GM19397 (cell line): ENCODE results near the gene ITGA3.

Experiments
- ATAC-seq: cut with Tn5 transposase; IDR thresholded peaks from one replicate; pipeline ENCODE4 v1.9.1; 2021; ENCODE audit warnings: mild to moderate bottlenecking, moderate library complexity; ENCODE audit not compliant: unreplicated experiment

ITGA3 gene

DNA sequence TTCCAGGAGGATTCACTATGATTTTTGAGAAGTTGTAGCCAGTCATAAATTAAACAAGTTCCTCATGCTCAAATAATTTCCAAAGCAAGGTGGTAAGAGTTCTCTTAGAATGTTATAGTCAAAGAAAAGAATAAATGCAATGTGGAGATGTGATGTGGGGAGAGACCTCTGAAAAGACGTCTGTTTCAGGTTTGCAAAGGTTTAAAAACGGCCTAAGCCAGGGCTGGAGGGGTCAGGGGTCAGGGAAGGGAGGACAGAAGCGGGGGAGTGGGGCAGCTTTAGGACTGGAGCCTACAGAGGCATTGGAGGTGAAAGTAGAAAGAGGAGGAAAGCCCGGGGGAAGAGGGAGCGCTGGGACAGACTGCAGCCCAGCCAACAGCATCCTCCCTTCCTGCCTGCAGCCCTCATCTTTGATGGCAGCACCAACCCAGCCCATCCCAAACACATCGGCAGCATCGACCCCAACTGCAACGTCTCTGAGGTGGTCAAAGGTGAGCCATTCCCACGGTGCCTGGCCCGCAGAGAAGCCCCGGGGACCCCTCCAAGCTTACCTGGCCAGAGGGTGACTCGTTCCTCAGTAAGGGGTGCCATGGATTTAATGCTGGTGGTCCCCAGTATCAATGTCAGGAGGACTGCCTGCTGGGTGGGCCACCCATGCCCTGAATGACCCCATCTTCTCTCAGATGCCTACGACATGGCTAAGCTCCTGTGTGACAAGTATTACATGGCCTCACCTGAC lies 50.7 kb downstream of the ITGA3 start:
- no peak for ATAC-seq

DNA sequence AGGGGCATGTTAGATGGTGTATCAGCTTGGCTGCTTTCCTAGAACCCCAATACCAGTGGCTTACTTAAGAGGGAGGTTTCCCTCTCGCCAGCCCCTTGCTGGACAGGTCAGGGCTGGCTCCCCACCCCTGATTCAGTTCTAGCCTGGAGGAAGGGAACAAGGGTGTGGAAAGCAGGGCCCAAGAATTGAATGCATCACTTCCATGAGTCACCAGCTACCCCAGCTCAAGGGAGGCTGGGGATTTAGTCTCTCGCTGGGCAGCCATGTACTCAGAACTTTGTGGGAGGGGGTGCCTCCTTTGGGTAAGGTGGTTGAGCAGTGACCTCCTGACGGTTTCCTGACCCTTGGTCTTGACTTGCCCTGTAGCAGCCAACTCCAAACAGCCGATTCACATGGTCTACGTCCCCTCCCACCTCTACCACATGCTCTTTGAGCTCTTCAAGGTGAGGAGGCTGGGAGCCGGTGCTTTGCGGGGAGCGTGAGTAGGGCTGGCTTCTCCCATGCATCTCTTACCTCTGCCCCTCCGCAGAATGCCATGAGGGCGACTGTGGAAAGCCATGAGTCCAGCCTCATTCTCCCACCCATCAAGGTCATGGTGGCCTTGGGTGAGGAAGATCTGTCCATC lies 52.0 kb downstream of the ITGA3 start:
- no peak for ATAC-seq

DNA sequence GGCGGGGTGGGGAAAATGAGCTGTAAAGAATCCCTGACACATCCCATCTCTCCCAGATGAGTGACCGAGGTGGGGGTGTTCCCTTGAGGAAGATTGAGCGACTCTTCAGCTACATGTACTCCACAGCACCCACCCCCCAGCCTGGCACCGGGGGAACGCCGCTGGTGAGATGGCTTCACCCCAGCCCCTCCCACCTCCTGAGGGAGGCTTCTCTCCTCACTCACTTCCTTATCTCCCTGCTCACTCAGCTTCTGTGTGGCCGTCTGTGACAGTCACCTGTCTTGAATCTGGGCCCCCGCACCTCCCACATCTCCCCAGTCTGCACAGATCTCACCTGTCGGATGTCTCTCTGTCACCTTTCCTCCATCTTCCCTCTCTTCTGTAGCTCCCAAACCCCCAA lies 52.6 kb downstream of the ITGA3 start:
- no peak for ATAC-seq

DNA sequence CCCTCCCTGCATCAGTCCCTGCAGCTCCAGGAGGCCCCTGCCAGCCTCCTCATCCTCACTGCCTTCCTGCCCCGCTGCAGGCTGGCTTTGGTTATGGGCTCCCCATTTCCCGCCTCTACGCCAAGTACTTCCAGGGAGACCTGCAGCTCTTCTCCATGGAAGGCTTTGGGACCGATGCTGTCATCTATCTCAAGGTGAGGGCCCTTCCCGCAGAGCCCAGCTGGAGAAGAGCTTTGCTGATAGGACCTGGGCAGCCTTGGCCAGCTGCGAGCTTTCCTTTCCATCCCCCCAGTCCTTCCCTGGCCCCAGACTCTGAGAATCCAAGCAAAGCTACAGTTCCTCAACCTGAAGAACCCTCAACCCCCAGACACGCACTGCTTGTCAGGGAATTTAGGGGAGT lies 53.3 kb downstream of the ITGA3 start:
- ATAC-seq: no peak

DNA sequence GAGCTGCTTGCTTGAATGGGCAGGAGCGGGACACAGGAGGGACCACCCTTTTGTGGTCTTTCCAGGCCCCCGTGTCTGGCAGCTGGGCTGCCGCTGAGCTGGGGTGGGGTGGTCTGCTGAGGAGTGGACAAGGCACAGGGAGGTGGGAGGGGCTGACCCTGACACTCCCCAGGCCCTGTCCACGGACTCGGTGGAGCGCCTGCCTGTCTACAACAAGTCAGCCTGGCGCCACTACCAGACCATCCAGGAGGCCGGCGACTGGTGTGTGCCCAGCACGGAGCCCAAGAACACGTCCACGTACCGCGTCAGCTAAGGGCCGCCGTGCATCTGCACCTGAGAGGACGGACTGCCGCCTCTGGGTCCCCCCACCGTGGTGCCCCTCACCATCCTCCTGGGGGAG lies 53.9 kb downstream of the ITGA3 start:
- ATAC-seq: no peak

DNA sequence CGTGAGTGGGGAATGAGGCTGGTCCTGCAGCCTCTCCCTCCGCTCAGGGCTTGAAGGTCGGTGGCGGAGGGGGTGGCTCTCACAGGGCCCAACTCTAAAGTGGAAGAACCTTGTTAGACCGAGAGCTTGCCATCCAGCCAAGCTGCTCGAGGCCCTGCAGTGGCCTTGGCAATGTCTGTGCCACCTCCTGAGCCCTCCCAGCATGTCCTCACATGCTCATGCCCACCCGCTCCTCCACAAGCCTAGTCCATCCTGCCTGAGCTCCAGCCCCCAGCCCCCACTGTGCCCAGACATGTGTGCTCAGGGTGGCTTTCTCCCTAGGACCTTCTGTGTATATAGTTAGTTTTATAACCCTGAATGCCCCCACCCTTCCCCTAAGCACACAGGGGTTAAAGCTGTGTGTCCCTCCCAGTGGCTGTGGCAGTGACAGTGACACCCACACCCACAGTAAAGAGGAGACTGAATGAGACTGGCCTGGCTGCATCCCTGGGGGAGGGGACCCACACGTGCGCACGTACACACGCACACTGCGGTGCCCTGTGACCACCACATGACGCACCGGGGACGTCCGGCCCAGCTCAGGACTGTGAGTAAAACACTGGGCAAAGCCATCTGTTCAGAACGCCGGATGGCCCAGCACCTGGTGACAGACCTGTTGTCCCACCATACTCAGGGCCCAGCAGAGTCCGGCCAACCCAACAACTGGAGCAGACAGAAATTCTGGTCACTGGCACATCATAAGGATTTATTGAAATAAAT lies 54.9 kb downstream of the ITGA3 start:
- ATAC-seq: no peak

DNA sequence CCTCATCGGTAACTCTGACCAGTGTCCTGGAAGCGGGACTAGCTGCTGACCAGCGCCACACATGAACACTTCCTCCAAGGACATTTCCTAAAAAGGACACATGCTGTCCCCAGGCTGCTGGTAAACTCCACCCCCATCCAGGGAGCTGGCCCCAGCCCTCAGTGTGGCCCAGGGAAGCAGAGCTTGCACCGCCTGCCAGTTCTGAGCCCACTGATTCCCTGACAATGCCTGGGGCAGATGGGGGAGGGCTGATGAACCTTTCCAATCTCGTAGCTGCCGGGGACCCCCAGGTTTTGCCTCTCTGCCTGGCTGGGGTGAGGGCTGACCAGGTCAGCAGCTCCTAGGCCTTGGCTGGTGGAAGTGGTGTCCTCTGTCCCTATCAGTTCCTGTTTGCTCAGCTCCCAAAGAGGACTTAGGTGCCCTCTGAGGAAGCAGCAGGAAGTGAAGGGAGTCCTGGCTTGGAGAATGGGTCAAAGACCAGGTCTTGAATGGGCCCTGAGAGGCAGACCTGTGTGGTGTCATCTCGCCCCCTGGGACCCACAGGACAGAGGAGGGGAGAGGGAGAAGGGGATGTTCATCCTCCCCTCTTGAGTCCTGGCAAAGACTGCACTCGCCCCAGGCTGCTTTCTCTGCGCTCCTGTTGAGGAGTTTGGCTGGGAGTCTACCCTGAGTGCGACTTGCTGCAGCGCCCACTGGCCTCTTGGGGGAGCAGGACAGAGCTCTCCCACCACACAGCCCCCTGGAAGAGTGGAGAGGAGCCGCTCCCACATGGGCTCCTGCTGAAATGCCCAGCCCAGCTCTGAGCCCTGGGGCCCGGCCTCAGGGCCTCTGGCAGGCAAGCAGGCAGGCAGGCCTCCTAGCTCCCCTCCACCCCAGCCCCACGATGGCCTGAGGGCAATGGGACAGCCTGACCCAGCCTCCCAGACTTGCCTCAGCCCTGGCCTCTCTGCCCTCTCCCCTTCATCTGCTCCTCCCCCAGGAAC lies 56.1 kb downstream of the ITGA3 start:
- no peak for ATAC-seq

DNA sequence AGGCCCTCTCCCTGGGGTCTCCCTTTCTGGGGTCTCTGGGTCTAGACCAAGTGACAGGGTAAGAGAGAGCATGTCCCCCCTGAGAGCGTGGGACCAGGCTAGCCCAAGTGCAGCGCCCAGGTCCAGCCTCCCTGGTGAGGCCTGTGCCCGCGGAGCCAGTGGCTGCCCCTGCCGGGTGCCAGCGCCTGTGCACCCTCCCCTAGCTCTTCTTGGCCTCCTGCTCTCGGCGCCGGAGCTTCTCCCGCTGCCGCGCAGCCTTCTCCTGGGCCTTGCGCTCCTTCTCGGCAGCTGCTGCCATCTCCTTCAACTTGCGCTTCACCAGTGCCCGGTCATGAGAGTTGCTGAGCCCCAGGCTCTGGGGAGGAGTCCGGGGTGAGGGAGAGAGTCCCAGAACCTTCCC lies 56.8 kb downstream of the ITGA3 start:
- no peak for ATAC-seq

DNA sequence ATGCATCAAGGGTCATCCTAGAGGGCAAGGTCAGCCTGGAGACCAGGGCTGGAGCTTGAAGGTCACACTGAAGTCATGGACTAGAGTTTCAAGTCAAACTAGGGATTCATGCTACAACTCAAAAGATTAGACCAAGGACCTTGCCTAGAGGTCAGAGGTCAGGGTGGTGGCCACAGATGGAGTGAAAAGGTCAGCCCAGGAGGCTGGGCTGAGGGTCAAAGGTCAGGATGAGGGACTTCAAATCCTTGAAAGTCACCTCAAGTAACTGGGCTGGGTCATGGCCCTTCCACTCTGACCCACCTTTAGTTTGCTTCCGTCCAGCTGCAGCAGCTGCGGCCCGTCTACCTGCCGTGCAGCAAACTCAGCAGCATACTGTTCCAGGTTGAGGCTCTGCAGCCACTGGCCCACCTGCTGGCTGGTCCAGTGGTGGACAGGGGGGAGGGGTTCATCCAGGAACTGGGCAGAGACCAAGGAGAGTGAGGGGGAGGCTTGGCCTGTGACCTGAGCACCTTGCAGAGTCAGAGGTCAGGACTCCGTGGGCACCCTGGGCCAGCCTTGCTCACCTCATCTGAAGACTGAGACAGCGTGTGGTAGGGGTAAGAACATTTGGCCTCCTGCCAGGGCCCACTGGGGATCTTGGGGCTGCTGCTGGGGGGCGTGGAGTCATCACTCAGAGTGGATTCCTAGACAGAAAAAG lies 57.9 kb downstream of the ITGA3 start:
- no peak for ATAC-seq

DNA sequence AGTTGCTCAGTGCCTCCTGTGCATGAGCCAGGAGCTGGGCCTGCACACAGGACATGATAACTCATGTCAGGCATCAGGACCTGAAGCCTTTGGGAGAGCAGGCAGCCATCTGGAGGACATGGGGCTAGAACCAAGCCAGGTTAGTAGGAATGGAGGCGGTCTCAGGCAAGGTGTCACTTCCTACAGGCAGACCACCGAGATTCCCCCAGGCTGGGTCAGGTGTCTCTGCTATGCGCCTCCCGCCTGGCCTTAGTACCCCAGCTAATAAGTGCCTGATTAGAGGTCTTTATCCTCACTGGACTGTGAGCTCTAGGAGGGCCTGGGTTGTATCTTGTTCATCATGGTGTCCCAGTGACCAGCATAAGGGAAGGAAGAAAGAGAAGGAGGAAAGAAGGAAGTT lies 58.5 kb downstream of the ITGA3 start:
- no peak for ATAC-seq

DNA sequence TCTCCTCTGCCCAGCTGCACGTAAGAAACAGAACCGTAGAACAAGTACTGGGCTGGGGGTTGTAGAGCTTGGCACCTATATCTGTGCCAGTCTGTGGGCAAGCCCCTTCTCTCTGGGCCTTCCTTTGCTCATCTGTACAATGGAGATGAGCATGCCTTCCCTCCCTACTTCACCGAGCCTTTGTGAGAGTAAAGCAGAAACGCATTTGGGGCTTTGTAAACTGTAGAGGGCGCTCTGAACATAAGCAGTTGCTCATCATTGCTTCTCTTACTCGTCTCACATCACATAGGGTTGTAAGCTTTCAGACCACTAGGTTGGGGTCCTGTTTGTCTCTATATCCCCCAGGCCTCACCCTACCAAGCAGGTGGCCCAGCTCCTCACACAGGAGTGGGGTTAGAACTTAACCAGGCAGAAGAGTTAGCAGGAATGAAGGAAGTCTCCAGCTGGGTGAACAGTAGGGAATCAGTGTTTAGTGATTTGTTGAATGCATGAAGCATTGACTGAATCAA lies 59.0 kb downstream of the ITGA3 start:
- ATAC-seq: no peak

DNA sequence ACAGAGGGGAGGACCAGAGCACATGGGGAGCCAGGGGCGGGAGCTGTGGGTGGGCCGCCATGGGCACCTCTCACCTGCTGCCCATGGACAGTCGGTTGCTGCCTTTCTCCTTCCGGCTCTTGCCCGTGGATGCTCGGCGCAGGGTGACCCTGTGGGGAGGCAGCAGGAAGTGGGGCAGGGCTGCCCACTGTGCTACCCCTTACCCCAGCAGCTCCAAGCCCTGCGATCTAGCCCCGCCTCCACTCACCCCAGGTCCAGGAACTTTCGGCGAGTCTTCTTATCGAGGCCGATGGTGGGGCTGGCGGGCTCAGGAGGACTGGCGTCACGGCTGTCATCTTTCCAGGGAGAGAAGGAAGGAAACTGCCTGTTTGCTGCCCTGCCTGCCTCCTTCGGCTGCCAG lies 59.8 kb downstream of the ITGA3 start:
- ATAC-seq: no peak

DNA sequence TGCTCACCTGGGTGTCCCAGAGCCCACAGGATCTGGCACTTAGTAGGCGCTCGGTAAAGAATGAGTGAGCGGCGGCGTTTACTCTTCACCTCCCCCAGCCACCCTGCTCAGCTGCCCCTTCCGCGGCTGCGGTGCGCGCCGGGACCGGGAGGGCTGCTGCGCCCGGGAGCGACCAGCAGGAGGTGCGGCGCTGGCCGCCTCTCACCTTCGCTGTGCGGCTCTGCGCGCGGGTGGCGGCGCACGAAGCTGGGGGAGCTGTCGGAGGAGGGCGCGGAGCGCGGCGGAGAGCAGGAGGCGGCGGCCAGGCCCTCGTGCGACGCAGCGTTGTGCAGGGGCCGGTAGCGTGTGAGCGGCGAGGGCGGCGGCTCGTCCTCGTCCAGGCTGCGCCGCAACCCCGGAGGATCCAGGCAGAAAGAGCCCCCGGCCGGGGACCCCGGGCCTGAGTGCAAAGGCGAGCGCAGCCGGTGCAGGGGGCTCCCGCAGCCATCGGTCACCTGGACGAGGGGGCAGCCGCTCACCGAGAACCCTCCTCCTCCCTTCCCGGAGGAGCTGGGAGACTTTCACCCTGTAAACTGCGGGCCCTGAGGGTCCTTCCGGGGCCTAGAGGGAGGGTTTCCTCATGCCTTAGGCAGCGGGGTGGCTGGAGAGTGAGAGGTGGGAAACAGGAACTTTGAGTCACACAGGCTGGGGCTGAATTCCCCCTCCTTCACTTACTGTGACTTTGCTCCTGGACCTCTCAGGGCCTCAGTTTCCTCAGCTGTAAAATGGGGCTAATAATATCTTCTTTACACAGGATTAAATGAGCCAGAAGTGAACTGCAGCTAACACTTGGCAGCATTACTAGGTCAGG lies 61.5 kb downstream of the ITGA3 start:
- no peak for ATAC-seq

DNA sequence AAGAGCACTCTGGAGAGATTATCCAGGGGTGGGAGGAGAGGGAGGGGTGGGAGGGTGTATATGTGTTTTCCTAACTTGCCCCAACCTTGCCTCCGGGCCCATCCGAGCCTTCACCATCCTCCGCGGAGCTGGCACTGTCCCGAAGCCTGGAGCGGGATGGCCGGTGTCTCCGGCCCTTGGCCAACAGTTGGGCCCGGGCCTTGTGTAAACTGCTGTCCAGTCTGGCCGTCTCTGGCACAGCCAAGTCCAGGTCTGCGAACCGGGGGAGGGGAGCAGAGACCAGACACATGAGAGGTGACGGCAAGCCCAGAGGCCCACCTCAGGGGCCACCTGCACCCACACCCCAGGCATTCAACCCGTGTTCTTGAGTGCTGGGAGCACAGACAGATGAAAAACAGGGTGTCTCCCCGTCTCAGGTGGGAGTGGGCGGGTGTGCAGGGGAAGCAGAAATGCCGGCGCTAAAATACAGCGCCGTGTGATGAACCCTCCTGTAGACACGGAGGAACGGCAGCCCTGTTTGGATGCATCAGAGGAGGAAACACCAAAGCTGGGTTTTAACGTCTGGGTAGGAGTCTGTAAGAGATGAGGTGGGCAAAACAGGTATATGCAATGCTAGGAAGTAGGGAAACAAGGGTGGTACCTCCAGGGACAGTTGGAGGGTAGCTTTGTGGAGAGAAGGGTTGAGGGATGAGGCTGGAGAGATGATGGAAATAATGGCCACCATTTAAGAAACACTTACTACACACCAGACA lies 62.3 kb downstream of the ITGA3 start:
- no peak for ATAC-seq

DNA sequence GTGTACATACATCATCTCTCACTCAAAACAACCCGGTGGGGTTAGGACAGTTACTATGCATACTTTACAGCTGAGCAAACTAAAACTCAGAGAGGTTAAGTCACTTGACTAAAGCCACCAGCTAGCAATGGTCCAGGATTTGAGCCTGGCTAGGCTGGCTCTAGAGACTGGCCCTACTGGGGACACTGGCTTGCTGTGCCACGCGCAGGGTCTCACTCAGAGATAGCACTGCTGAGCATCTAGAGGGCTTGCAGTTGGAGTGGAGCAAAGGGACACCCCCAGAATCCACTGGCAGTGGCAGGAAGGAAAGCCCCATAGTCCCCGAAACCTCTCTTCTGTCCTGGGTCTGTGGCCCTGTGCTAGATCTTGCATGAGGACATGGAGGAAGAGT lies 62.9 kb downstream of the ITGA3 start:
- ATAC-seq: no peak

DNA sequence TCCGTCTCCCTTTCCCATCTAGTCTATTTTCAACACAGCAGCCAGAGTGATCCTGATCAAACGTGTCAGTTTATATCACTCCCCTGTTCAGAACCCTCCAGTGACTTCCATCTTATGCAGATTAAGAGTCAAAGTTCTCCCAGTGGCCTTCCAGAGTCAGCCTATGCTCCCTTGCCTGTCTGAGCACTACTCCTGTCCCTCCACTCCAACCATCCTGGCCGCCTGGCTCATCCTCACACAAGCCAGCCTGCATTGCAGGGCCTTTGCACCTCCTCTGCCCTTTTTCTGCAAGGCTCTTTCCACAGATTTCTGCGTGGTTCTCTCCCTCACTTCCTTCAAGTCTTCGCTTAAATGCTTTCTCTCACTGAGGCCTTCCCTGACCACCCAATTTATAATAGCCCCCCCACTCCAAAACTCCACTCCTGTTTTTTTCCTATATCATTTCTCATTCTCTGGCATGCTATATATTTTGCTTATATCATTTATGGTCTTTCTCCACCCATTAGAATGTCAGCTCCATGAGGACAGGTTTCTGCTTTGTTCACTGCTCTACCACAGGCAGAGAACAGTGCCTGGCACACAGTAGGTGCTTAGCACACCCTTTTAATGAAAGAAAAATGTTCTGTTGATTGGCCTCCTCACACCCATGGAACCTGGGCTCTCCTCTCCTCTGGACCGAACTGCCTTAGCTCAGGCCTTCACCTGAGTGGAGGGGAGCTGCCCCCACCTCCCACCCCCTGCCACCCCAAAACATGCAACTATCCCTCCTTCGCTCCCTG lies 64.8 kb downstream of the ITGA3 start:
- ATAC-seq: no peak

DNA sequence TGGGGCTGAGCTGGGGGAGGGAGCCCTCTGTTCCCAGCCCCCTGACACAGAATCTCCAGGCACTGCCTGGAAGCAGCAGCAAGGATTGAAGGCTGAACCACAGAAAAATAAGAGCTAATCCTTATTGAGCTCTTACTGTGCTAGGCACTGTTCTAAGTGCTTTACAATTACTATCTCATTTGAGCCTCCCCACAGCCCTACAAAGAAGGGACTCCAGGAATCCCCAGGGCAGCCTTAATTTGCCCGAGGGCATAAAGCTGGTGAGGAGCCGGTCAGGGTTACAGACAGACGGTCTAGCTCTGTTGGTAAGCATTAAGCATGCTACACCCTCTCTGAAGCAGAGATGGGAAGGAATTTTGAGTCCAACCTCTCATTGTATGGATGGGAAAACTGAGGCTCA lies 67.0 kb downstream of the ITGA3 start:
- ATAC-seq: no peak
